ENCODE data around the gene PECR. TPM values are rescaled to one million over a fixed set of nuclear protein-coding genes. Genes with fewer than 3 reads are reported as not detected.

PECR gene
- total and polyA plus RNA-seq, 10 of the 15 experiments (the other 5 are each of a cell fraction or from before 2014, with no cell fraction given), result 7.6 to 37.4 (median 25.7) TPM

DNA sequence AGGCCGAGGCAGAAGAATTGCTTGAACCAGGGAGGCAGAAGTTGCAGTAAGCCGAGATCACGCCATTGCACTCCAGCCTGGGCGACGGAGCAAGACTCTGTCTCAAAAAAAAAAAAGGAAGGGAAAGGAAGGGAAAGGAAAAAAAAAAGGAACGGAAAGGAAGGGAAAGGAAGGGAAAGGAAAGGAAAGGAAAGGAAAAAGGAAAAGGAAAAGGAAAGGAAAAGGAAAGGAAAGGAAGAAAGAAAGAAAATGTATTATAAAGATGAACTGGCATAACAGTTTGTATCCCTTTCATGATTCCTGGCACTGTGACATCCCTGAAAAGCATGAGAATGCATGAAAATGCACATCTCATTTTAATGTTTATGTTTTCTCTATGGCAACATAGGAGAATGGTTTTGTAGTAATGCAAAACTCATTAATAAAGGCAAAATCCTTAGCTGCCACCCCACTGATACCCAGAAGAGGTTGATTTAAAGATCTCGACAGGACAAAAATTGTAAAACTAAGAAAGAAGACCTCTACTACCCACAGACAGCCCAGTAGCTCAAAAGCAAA is 56.8 kb downstream of the PECR start:
- H3K4me2 ChIP-seq (ENCODE audit: control insufficient read depth, insufficient read depth), result no peak overlapping the region
- TF ChIP-seq MYB (IDR thresholded peaks at IDR 0.05; ENCODE audit: borderline replicate concordance, low read depth, low read length) (no peak), JUNB (IDR thresholded peaks at IDR 0.05) (no peak), SIX5 (IDR thresholded peaks at IDR 0.05; ENCODE audit: low read depth, low read length, severe bottlenecking) (no peak), IRF3 (IDR thresholded peaks at IDR 0.05) (no peak), SMC3 (IDR thresholded peaks at IDR 0.05; ENCODE audit: borderline replicate concordance, low read length) (no peak)
- RAD21 ChIA-PET (ENCODE audit: unreplicated experiment), result interaction anchor here (2.9 to 11.4 kb wide), 3 partner anchors 16 to 75 kb away, joined by 15 to 172 read pairs (median 16); no protein-coding TSS in a partner anchor
- H2AFZ ChIP-seq (ENCODE audit: control insufficient read depth, low read depth, low read length), result no peak overlapping the region
- 95% methylated on average over 5 of the region's 7 CpGs for WGBS (ENCODE audit: insufficient coverage, insufficient replicate concordance, low lambda C conversion rate, missing lambda C conversion rate)
- H3K27ac ChIP-seq (ENCODE audit: control insufficient read depth, insufficient read depth), result no peak overlapping the region
- intact Hi-C loops (cut with micrococcal nuclease; ENCODE audit: unreplicated experiment), result no loop called here
- H3K36me3 ChIP-seq (ENCODE audit: control insufficient read depth in 2 of 2, insufficient read depth in 2 of 2, low read length in 1 of 2), result no peaks in the 10 kb centered on the region
- SMC1A ChIA-PET (ENCODE audit: uncharacterized antibody, unreplicated experiment), result interaction anchor here (1.0 to 11.6 kb wide), 7 partner anchors 8 to 76 kb away, joined by 3 to 224 read pairs (median 5); no protein-coding TSS in a partner anchor
- POLR2A ChIA-PET, result interaction anchor here (0.6 to 1.7 kb wide), 3 partner anchors 9 to 19 kb away, joined by 4 to 5 read pairs (median 4); no protein-coding TSS in a partner anchor
- no peaks in the 10 kb centered on the region; the same call in 1 of the 2 replicates for H3K79me2 ChIP-seq (ENCODE audit: control insufficient read depth, insufficient read depth, low read length)
- CTCF ChIA-PET, result interaction anchor here (1.1 to 5.3 kb wide), 9 partner anchors 9 to 77 kb away, joined by 3 to 63 read pairs (median 5); partner anchors contain the start of gene MREG
- no peak overlapping the region for H3K4me3 ChIP-seq
- H3K4me1 ChIP-seq (ENCODE audit: control insufficient read depth, insufficient read depth, low read length), result 0 out of 2 replicates have a peak, but pooled peaks cover 2% of the 10 kb centered on the region
- no TSS peak for BruUV-seq (replicated peaks)
- H3K27me3 ChIP-seq (replicated peaks in 1 of 2; ENCODE audit: control insufficient read depth in 2 of 2, insufficient read depth in 2 of 2, low read length in 1 of 2), result no peaks in the 10 kb centered on the region
- ATAC-seq, result no peak
- H3K9ac ChIP-seq (ENCODE audit: control insufficient read depth, insufficient read depth, low read length), result no peak overlapping the region
- no peak for FAIRE-seq
- in situ Hi-C loops (cut with MboI), result loop anchor here (5.0 kb wide), 1 partner anchor 73 kb away; no protein-coding TSS in a partner anchor
- no peaks in the 10 kb centered on the region for H4K20me1 ChIP-seq (ENCODE audit: control insufficient read depth, insufficient read depth)
- H3K9me3 ChIP-seq (replicated peaks; ENCODE audit: control insufficient read depth, insufficient read depth, low read length), result no peaks in the 10 kb centered on the region
- DNase-seq (ENCODE audit: low read depth, low spot score), result no peak

All from GM12878 (cell line).